ENCODE measurements around the gene TIMM23.

TIMM23 gene

DNA sequence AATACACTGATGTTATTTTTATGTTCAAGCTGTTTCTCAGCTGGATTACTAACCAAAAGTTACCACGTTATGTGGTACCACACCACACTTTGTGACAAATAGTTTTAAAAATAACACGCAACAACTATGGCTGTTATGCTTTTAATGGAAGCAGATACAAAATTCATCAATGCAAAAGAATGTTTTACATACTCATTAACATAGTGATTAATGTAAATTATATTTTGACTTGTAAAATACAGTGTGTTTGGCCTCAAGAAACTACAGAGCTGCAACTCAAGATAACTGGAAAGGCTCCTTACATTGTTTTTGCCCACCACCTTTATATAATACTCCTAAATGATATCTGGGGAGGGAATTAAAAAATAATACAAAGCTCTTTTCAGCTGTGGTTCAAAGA is 32.7 kb downstream of the TIMM23 start (continued):
- no peak for TF ChIP-seq ZNF837 (tag by site-specific recombination; IDR thresholded peaks at IDR 0.05)
- no peak for TF ChIP-seq HOXA7 (CRISPR knock-in tag; IDR thresholded peaks at IDR 0.05; ENCODE audit: borderline replicate concordance)
- no peak for TF ChIP-seq ZEB2 (tag by site-specific recombination; IDR thresholded peaks at IDR 0.05)
- no peak for TF ChIP-seq ZNF354C (tag by site-specific recombination; IDR thresholded peaks at IDR 0.05; ENCODE audit: borderline replicate concordance, low read depth)
- TF ChIP-seq, protein P1, sequence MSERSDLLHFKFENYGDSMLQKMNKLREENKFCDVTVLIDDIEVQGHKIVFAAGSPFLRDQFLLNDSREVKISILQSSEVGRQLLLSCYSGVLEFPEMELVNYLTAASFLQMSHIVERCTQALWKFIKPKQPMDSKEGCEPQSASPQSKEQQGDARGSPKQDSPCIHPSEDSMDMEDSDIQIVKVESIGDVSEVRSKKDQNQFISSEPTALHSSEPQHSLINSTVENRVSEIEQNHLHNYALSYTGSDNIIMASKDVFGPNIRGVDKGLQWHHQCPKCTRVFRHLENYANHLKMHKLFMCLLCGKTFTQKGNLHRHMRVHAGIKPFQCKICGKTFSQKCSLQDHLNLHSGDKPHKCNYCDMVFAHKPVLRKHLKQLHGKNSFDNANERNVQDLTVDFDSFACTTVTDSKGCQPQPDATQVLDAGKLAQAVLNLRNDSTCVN (tag by site-specific recombination; optimal IDR thresholded peaks at IDR 0.05), result no peak
- no peak for TF ChIP-seq ZNF184 (tag by site-specific recombination; IDR thresholded peaks at IDR 0.05)

DNA sequence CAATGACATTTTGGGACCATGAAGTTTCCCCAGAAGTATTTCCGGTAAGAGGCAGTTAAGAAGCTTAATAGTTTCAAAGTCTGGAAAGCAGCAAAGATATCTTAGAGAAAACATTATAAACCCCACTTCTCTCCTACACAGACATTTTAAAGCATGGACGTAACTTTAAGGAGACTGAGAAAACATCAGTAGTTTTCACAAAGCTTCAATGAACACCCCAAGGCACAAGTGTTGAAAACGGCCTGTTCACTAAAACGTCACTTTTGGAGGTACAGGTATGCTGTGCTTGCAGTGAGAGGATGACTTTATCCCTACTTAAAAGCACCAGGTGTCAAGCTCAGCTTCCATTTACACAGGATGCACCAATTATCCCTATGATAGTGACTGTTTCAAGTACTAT is 33.1 kb downstream of the TIMM23 start:
- peaks cover 52 to 99% of the 10 kb centered on the region in 2 experiments for H3K36me3 ChIP-seq (ENCODE audit: control insufficient read depth in 2 of 2, insufficient read depth in 1 of 2, low read length in 2 of 2)
- CTCF ChIA-PET, result interaction anchor here (1.2 to 1.4 kb wide), 2 partner anchors 11 to 23 kb away, joined by 3 to 7 read pairs; no protein-coding TSS in a partner anchor
- no peak overlapping the region for H3K27ac ChIP-seq (ENCODE audit: extremely low read depth, low read depth, low read length)
- POLR2A ChIA-PET, result interaction anchor here (1.4 kb wide), 1 partner anchor 23 kb away, joined by 3 read pairs; no protein-coding TSS in a partner anchor
- TF ChIP-seq ZNF221 (tag by site-specific recombination; IDR thresholded peaks at IDR 0.05; ENCODE audit: borderline replicate concordance) (no peak), WT1 (tag by site-specific recombination; IDR thresholded peaks at IDR 0.05) (no peak), SP2 (tag by site-specific recombination; IDR thresholded peaks at IDR 0.05) (no peak), KLF9 (tag by site-specific recombination; IDR thresholded peaks at IDR 0.05; ENCODE audit: low read depth) (no peak)
- TF ChIP-seq, protein P2, sequence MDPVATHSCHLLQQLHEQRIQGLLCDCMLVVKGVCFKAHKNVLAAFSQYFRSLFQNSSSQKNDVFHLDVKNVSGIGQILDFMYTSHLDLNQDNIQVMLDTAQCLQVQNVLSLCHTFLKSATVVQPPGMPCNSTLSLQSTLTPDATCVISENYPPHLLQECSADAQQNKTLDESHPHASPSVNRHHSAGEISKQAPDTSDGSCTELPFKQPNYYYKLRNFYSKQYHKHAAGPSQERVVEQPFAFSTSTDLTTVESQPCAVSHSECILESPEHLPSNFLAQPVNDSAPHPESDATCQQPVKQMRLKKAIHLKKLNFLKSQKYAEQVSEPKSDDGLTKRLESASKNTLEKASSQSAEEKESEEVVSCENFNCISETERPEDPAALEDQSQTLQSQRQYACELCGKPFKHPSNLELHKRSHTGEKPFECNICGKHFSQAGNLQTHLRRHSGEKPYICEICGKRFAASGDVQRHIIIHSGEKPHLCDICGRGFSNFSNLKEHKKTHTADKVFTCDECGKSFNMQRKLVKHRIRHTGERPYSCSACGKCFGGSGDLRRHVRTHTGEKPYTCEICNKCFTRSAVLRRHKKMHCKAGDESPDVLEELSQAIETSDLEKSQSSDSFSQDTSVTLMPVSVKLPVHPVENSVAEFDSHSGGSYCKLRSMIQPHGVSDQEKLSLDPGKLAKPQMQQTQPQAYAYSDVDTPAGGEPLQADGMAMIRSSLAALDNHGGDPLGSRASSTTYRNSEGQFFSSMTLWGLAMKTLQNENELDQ (tag by site-specific recombination; IDR thresholded peaks at IDR 0.05; ENCODE audit: low read depth), result no peak
- H3K4me1 ChIP-seq (ENCODE audit: control insufficient read depth, insufficient read depth, low read length), result no peaks in the 10 kb centered on the region
- H3K9me3 ChIP-seq (ENCODE audit: control insufficient read depth, insufficient read depth, low read depth, low read length), result no peaks in the 10 kb centered on the region
- H3K4me3 ChIP-seq (ENCODE audit: low read depth, low read length), result no peak overlapping the region

DNA sequence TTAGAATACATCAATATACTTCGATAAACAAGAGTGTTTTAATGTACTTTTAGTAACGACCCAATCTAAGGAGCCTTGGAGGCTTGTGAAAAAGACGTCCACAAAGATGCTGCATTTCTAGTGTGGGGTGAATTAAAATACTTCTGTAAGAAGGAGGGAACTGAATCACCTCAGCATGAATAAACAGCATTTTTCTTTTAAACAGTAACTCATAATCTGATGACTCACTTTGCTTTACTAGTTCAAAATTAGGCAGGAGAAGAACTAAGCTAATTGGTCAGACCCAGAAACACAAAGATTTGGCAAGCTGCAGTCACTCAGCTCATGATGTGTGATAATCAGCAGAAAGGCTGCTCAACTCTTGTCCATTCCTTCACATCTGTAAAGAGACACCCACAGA is 33.9 kb downstream of the TIMM23 start:
- POLR2A ChIA-PET, result interaction anchor here (0.8 to 1.4 kb wide), 2 partner anchors 11 to 22 kb away, joined by 3 read pairs; no protein-coding TSS in a partner anchor
- no peaks in the 10 kb centered on the region for H3K9me3 ChIP-seq (ENCODE audit: control insufficient read depth, insufficient read depth, low read depth, low read length)
- peaks cover 53 to 99% of the 10 kb centered on the region in 2 experiments for H3K36me3 ChIP-seq (ENCODE audit: control insufficient read depth in 2 of 2, insufficient read depth in 1 of 2, low read length in 2 of 2)
- H3K4me1 ChIP-seq (ENCODE audit: control insufficient read depth, insufficient read depth, low read length), result no peaks in the 10 kb centered on the region
- TF ChIP-seq ZNF514 (tag by site-specific recombination; IDR thresholded peaks at IDR 0.05) (no peak), ZNF600 (tag by site-specific recombination; IDR thresholded peaks at IDR 0.05) (peak; percentile 52; the same call in 1 of the 2 replicates), ZNF292 (tag by site-specific recombination; IDR thresholded peaks at IDR 0.05; ENCODE audit: borderline replicate concordance, low read depth) (no peak), ZNF660 (tag by site-specific recombination; IDR thresholded peaks at IDR 0.05) (no peak)
- TF ChIP-seq, protein P3, sequence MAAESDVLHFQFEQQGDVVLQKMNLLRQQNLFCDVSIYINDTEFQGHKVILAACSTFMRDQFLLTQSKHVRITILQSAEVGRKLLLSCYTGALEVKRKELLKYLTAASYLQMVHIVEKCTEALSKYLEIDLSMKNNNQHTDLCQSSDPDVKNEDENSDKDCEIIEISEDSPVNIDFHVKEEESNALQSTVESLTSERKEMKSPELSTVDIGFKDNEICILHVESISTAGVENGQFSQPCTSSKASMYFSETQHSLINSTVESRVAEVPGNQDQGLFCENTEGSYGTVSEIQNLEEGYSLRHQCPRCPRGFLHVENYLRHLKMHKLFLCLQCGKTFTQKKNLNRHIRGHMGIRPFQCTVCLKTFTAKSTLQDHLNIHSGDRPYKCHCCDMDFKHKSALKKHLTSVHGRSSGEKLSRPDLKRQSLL (tag by site-specific recombination; IDR thresholded peaks at IDR 0.05), result no peak
- H3K4me3 ChIP-seq (ENCODE audit: low read depth, low read length), result no peak overlapping the region
- H3K27ac ChIP-seq (ENCODE audit: extremely low read depth, low read depth, low read length), result no peak overlapping the region
- CTCF ChIA-PET, result no interaction called here

DNA sequence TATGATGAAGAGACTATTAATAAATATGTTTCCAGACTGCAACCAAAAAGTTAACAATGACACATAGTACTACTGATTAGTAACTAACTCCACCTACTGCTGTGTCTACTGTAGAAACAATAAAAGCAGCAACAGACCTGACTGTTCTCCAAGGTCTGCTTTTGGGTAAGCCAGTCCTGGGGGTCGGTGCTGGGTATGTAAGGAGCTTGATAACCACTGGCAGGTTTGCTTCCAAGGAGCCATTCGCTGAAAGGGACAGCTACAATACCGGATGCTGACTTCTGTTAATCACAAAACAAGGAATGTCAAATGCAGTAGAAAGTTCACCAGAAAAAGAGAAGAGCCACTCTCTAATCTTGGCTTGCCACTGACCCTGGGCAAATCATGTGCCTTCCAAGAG is 40.5 kb downstream of the TIMM23 start:
- POLR2A ChIA-PET, result no interaction called here

More for the DNA sequence above, 40.5 kb downstream of the TIMM23 start:
- no peak overlapping the region for H3K27ac ChIP-seq (ENCODE audit: extremely low read depth, low read depth, low read length)
- H3K9me3 ChIP-seq (ENCODE audit: control insufficient read depth, insufficient read depth, low read depth, low read length), result no peaks in the 10 kb centered on the region
- CTCF ChIA-PET, result no interaction called here
- H3K4me3 ChIP-seq (ENCODE audit: low read depth, low read length), result no peak overlapping the region
- peaks cover 48 to 93% of the 10 kb centered on the region in 2 experiments for H3K36me3 ChIP-seq (ENCODE audit: control insufficient read depth in 2 of 2, insufficient read depth in 1 of 2, low read length in 2 of 2)
- H3K4me1 ChIP-seq (ENCODE audit: control insufficient read depth, insufficient read depth, low read length), result no peaks in the 10 kb centered on the region
- TF ChIP-seq ZNF548 (tag by site-specific recombination; IDR thresholded peaks at IDR 0.05), result no peak
- no peak for TF ChIP-seq OVOL3 (tag by site-specific recombination; IDR thresholded peaks at IDR 0.05)
- no peak for TF ChIP-seq ZNF621 (tag by site-specific recombination; IDR thresholded peaks at IDR 0.05)
- TF ChIP-seq, protein P4, sequence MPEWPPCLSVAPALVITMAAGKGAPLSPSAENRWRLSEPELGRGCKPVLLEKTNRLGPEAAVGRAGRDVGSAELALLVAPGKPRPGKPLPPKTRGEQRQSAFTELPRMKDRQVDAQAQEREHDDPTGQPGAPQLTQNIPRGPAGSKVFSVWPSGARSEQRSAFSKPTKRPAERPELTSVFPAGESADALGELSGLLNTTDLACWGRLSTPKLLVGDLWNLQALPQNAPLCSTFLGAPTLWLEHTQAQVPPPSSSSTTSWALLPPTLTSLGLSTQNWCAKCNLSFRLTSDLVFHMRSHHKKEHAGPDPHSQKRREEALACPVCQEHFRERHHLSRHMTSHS (tag by site-specific recombination; IDR thresholded peaks at IDR 0.05), result no peak
- TF ChIP-seq YY1 (tag by site-specific recombination; IDR thresholded peaks at IDR 0.05), result no peak
- no peak for TF ChIP-seq ZNF792 (tag by site-specific recombination; IDR thresholded peaks at IDR 0.05)
